ENCODE data around the gene SUN2.
A peak's percentile ranks its signal among the peaks of the same experiment; 100 is the strongest.

Gene SUN2

GRCh38 chr22:38705235-38706100 lies 50.3 kb downstream of the SUN2 start, which contains the start of gene GTPBP1 (continued):
- TF ChIP-seq ZNF140 (tag by site-specific recombination; IDR thresholded peaks at IDR 0.05) (no peak), ZNF626 (tag by site-specific recombination; IDR thresholded peaks at IDR 0.05) (no peak), ZNF530 (tag by site-specific recombination; IDR thresholded peaks at IDR 0.05; ENCODE audit: low read depth) (no peak), GFI1B (tag by site-specific recombination; IDR thresholded peaks at IDR 0.05) (no peak), ZNF324 (tag by site-specific recombination; IDR thresholded peaks at IDR 0.05) (0 out of 2 replicates have a peak, but pooled peaks have one; percentile 43), TRIM28 (IDR thresholded peaks at IDR 0.05; ENCODE audit: borderline replicate concordance, low read length) (peak; percentile 79), ZBTB10 (tag by site-specific recombination; IDR thresholded peaks at IDR 0.05) (no peak), IKZF3 (tag by site-specific recombination; IDR thresholded peaks at IDR 0.05) (peak; percentile 36; the same call in 1 of the 2 replicates), ZNF621 (tag by site-specific recombination; IDR thresholded peaks at IDR 0.05) (no peak), ZFHX2 (tag by site-specific recombination; conservative IDR thresholded peaks at IDR 0.05) (peak; percentile 87), ZNF549 (tag by site-specific recombination; IDR thresholded peaks at IDR 0.05) (no peak), ZNF692 (tag by site-specific recombination; IDR thresholded peaks at IDR 0.05) (no peak), SETDB1 (IDR thresholded peaks at IDR 0.05; ENCODE audit: insufficient read length, low read length) (no peak), BCL11B (tag by site-specific recombination; IDR thresholded peaks at IDR 0.05; ENCODE audit: low read depth) (no peak), ZNF274 (IDR thresholded peaks at IDR 0.05; ENCODE audit: low read length) (no peak), ZNF274 (tag by site-specific recombination; IDR thresholded peaks at IDR 0.05; ENCODE audit: borderline replicate concordance) (no peak), ZNF24 (tag by site-specific recombination; IDR thresholded peaks at IDR 0.05) (0 out of 2 replicates have a peak, but pooled peaks have one; percentile 57), ZNF184 (tag by site-specific recombination; IDR thresholded peaks at IDR 0.05) (no peak), SCRT1 (tag by site-specific recombination; IDR thresholded peaks at IDR 0.05; ENCODE audit: borderline replicate concordance) (no peak), ZNF426 (tag by site-specific recombination; IDR thresholded peaks at IDR 0.05) (no peak), ZNF704 (tag by site-specific recombination; IDR thresholded peaks at IDR 0.05) (no peak), ZNF488 (tag by site-specific recombination; IDR thresholded peaks at IDR 0.05) (no peak), WT1 (tag by site-specific recombination; IDR thresholded peaks at IDR 0.05) (no peak), ZNF654 (tag by site-specific recombination; IDR thresholded peaks at IDR 0.05; ENCODE audit: low read depth) (no peak), PRDM4 (tag by site-specific recombination; IDR thresholded peaks at IDR 0.05) (no peak), TSHZ1 (tag by site-specific recombination; IDR thresholded peaks at IDR 0.05; ENCODE audit: borderline replicate concordance) (no peak), ZNF292 (tag by site-specific recombination; IDR thresholded peaks at IDR 0.05; ENCODE audit: borderline replicate concordance, low read depth) (no peak)

Data from HEK293 (cell line).